HEK293 (cell line): ENCODE results near the gene ASB8.
A peak's percentile ranks its signal among the peaks of the same experiment; 100 is the strongest.
"Not testable (repeated sequence)": the region's sequence is repeated elsewhere in the genome, so short reads cannot be mapped to it uniquely, and the experiment has no call there.

Experiments
- CTCF ChIA-PET: fragments of 350-600 bp; formaldehyde crosslinking; extraction: SDS; loops from one replicate; lab custom pipeline; 2021; ENCODE audit warnings: antibody characterized with exemption; lab: Yijun Ruan, JAX
- POLR2A ChIA-PET: fragments of 300-600 bp; formaldehyde crosslinking; extraction: SDS; loops from one replicate; lab custom pipeline; 2020; ENCODE audit warnings: antibody characterized with exemption, inconsistent platforms; lab: Yijun Ruan, JAX
- H3K27ac ChIP-seq: fragments of 200-500 bp; sonication (Bioruptor generic); 2 replicates; pipeline ENCODE4 v1.5.1; 2014; ENCODE audit warnings: low read depth, low read length, control low read depth, inconsistent platforms; ENCODE audit errors: extremely low read depth
- H3K36me3 ChIP-seq, 2 experiments: fragments of 200-500 bp in 1 of 2; sonication (Bioruptor generic) in 1 of 2; 1 replicate in 1 of 2; 2 replicates in 1 of 2; pipeline ENCODE4 v1.5.1; 2014 to 2017; ENCODE audit warnings: inconsistent platforms in 2 of 2, low read length in 2 of 2; ENCODE audit not compliant: control insufficient read depth in 2 of 2, insufficient read depth in 1 of 2
- H3K4me1 ChIP-seq: fragments of 200-500 bp; sonication (Bioruptor generic); 2 replicates; pipeline ENCODE4 v1.5.1; 2014; ENCODE audit warnings: mild to moderate bottlenecking, low read length, inconsistent platforms; ENCODE audit not compliant: control insufficient read depth, insufficient read depth
- H3K4me3 ChIP-seq: 2 replicates; pipeline ENCODE4 v1.5.1; 2011; ENCODE audit warnings: low read depth, mild to moderate bottlenecking, control low read depth, low read length, moderate library complexity
- H3K9me3 ChIP-seq: fragments of 200-500 bp; sonication (Bioruptor generic); 2 replicates; pipeline ENCODE4 v1.5.1; 2014; ENCODE audit warnings: low read depth, low read length, inconsistent platforms; ENCODE audit not compliant: control insufficient read depth, insufficient read depth
- BCL6B ChIP-seq: fragments of 450-650 bp; formaldehyde crosslinking; IDR thresholded peaks from 2 replicates; pipeline ENCODE4 v1.5.1; 2017; ENCODE audit warnings: missing biosample characterization, missing genetic modification characterization
- KLF8 ChIP-seq: fragments of 450-650 bp; formaldehyde crosslinking; IDR thresholded peaks from 2 replicates; pipeline ENCODE4 v1.5.1; 2016; ENCODE audit warnings: missing biosample characterization, missing genetic modification characterization
- REST ChIP-seq: fragments of 450-650 bp; formaldehyde crosslinking; IDR thresholded peaks from 2 replicates; pipeline ENCODE4 v1.5.1; 2016; ENCODE audit warnings: missing biosample characterization, missing genetic modification characterization
- SETDB1 ChIP-seq: IDR thresholded peaks from one replicate; pipeline ENCODE4 v1.6.1; 2017; ENCODE audit warnings: mild to moderate bottlenecking, low read length, moderate library complexity, mixed read lengths; ENCODE audit not compliant: insufficient read length
- SP2 ChIP-seq: fragments of 450-650 bp; formaldehyde crosslinking; IDR thresholded peaks from 2 replicates; pipeline ENCODE4 v1.5.1; 2016; ENCODE audit warnings: missing biosample characterization, missing genetic modification characterization
- ZBTB8A ChIP-seq: fragments of 450-650 bp; formaldehyde crosslinking; IDR thresholded peaks from 2 replicates; pipeline ENCODE4 v1.5.1; 2016; ENCODE audit warnings: missing biosample characterization, missing genetic modification characterization
- ZFP3 ChIP-seq: fragments of 450-650 bp; formaldehyde crosslinking; IDR thresholded peaks from 2 replicates; pipeline ENCODE4 v1.5.1; 2016; ENCODE audit warnings: low read depth, missing biosample characterization, missing genetic modification characterization
- ZFP41 ChIP-seq: fragments of 450-650 bp; formaldehyde crosslinking; IDR thresholded peaks from 2 replicates; pipeline ENCODE4 v1.5.1; 2016; ENCODE audit warnings: missing biosample characterization, missing genetic modification characterization, borderline replicate concordance
- ZIC2 ChIP-seq: fragments of 450-650 bp; formaldehyde crosslinking; IDR thresholded peaks from 2 replicates; pipeline ENCODE4 v1.5.1; 2016; ENCODE audit warnings: missing biosample characterization, missing genetic modification characterization
- ZNF16 ChIP-seq: fragments of 450-650 bp; formaldehyde crosslinking; IDR thresholded peaks from 2 replicates; pipeline ENCODE4 v1.5.1; 2016; ENCODE audit warnings: low read depth, missing biosample characterization, missing genetic modification characterization
- ZNF211 ChIP-seq: fragments of 450-650 bp; formaldehyde crosslinking; IDR thresholded peaks from 2 replicates; pipeline ENCODE4 v1.5.1; 2016; ENCODE audit warnings: low read depth, missing biosample characterization, missing genetic modification characterization
- ZNF23 ChIP-seq: fragments of 450-650 bp; formaldehyde crosslinking; IDR thresholded peaks from 2 replicates; pipeline ENCODE4 v1.5.1; 2016; ENCODE audit warnings: missing biosample characterization, missing genetic modification characterization, borderline replicate concordance
- ZNF302 ChIP-seq: fragments of 450-650 bp; formaldehyde crosslinking; IDR thresholded peaks from 2 replicates; pipeline ENCODE4 v1.5.1; 2016; ENCODE audit warnings: missing biosample characterization, missing genetic modification characterization, low read depth
- ZNF433 ChIP-seq: fragments of 450-650 bp; formaldehyde crosslinking; IDR thresholded peaks from 2 replicates; pipeline ENCODE4 v1.5.1; 2016; ENCODE audit warnings: missing biosample characterization, missing genetic modification characterization, low read depth
- ZNF530 ChIP-seq: fragments of 450-650 bp; formaldehyde crosslinking; IDR thresholded peaks from 2 replicates; pipeline ENCODE4 v1.5.1; 2016; ENCODE audit warnings: low read depth, missing biosample characterization, missing genetic modification characterization
- ZNF624 ChIP-seq: fragments of 450-650 bp; formaldehyde crosslinking; IDR thresholded peaks from 2 replicates; pipeline ENCODE4 v1.5.1; 2017; ENCODE audit warnings: missing biosample characterization, missing genetic modification characterization
- ZNF629 ChIP-seq: fragments of 450-650 bp; formaldehyde crosslinking; IDR thresholded peaks from 2 replicates; pipeline ENCODE4 v1.5.1; 2017; ENCODE audit warnings: missing biosample characterization, missing genetic modification characterization
- ZNF677 ChIP-seq: fragments of 450-650 bp; IDR thresholded peaks from 2 replicates; pipeline ENCODE4 v1.5.0; 2018; ENCODE audit warnings: missing biosample characterization, mild to moderate bottlenecking, missing genetic modification characterization, moderate library complexity
- TF ChIP-seq, protein P1 (sequence below): fragments of 450-650 bp; IDR thresholded peaks from 2 replicates; pipeline ENCODE4 v1.5.1; 2018; ENCODE audit warnings: missing biosample characterization, missing genetic modification characterization

The ASB8 gene

DNA sequence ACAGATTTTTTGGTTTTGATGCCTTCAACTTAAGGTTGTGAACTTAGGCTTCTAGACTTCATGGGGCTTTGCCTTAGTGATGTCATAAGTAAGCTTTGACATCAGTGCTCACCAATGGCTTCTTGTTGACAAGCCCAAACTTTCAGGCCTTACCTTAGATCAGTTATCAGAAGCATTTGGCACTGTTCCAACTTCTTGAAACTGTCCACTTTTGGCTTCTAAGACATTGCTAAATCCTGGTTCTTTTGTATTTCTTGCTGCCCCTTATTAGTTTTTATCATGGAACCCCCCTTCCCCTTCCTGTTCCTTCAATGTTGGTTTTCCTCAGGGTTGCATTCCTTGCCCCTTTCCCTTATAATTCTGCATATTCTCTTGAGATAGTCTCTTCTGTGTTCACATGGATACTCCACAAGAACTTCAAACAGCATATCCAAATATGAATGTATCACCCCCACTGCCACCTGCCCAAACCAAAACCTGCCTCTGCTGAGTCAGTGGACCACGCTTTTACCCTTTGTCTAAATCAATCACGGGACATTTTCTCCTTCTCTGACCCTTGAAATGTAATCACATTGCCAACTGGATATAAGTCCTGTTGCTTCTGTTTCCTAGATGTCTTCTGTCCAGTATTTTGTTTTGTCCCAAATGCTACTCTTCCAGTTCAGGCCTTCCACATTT, 30.2 kb downstream of the ASB8 start (continued):
- TF ChIP-seq ZNF629 (tag by site-specific recombination) (peak; percentile 24; the same call in 1 of the 2 replicates), ZNF302 (no peak), ZNF23 (tag by site-specific recombination) (no peak), SETDB1 (no peak), REST (tag by site-specific recombination) (no peak), ZNF530 (tag by site-specific recombination) (no peak)

- no peak overlapping the region for H3K27ac ChIP-seq
- no peaks in the 10 kb centered on the region for H3K9me3 ChIP-seq
- POLR2A ChIA-PET, result interaction anchor here (0.7 kb wide), 1 partner anchor 66 kb away, joined by 3 read pairs; no protein-coding TSS in a partner anchor
- H3K36me3 ChIP-seq, result peaks cover 9 to 74% of the 10 kb centered on the region in 2 experiments; a peak in 2 of 3 replicates
- H3K4me1 ChIP-seq, result no peaks in the 10 kb centered on the region
- CTCF ChIA-PET, result interaction anchor here (0.6 to 0.7 kb wide), 2 partner anchors 479 to 1225 kb away, joined by 3 to 4 read pairs; no protein-coding TSS in a partner anchor
- no peak overlapping the region for H3K4me3 ChIP-seq
- no peak for TF ChIP-seq ZBTB8A (tag by site-specific recombination)
Measured at GRCh38 chr12:48125985-48126384, 31.3 kb downstream of the ASB8 start.

DNA sequence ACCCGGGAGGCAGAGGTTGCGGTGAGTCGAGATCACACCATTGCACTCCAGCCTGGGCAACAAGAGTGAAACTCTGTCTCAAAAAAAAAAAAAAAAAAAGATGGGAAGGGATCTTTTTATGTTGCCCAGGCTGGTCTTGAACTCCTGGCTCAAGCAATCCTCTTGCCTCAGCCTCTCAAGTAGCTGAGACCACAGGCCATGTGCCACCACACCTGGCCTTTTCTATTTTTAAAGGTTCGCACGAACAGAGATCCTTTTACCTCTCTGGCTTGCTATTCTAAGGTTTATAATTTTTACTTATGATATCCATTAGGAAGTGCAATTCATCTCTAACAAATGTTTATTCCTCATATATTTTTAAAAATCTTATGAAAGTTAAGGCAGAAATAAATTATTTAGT, 31.8 kb downstream of the ASB8 start:
- H3K4me1 ChIP-seq, H3K27ac ChIP-seq, H3K9me3 ChIP-seq, H3K4me3 ChIP-seq: not testable (repeated sequence)
- ChIA-PET CTCF (interaction anchor here (0.7 kb wide), 1 partner anchor 479 kb away, joined by 4 read pairs; no protein-coding TSS in a partner anchor), POLR2A (interaction anchor here (0.7 kb wide), 1 partner anchor 66 kb away, joined by 3 read pairs; no protein-coding TSS in a partner anchor)
- H3K36me3 ChIP-seq, result peaks cover 9 to 70% of the 10 kb centered on the region in 2 experiments; a peak in 2 of 3 replicates

DNA sequence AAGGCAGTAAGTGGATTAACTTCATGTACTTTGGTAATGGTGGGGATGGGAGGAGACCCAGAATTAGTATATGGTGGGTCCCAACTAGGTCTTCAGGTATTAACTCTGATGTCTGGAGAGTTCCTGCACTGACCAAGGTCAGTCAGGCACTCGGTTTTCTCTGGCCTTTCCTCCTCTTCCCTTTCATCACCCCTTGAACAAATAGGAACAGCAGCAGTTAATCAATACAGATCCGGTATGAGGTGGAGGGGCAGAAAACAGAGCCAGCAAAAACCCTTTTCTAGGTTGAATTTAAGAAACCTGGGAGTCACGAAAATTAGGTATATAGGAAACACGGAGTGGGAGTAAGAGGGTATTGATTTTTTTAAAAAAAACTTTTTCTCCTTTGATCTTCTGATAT, 34.1 kb downstream of the ASB8 start:
- H3K27ac ChIP-seq, result no peak overlapping the region
- ChIA-PET CTCF (no interaction called here), POLR2A (no interaction called here)
- no peaks in the 10 kb centered on the region for H3K9me3 ChIP-seq
- H3K36me3 ChIP-seq, result peaks cover 3 to 48% of the 10 kb centered on the region in 2 experiments; a peak in 2 of 3 replicates
- no peak for TF ChIP-seq ZIC2
- no peak for TF ChIP-seq SP2
- no peak for TF ChIP-seq ZFP41 (tag by site-specific recombination)
- no peak for TF ChIP-seq ZNF624 (tag by site-specific recombination)
- TF ChIP-seq ZNF433 (tag by site-specific recombination), result no peak
- TF ChIP-seq ZNF677, result no peak
- no peak for TF ChIP-seq ZNF16
- no peak for TF ChIP-seq ZFP3 (tag by site-specific recombination)
- no peak for TF ChIP-seq BCL6B (tag by site-specific recombination)
- TF ChIP-seq, protein P1, sequence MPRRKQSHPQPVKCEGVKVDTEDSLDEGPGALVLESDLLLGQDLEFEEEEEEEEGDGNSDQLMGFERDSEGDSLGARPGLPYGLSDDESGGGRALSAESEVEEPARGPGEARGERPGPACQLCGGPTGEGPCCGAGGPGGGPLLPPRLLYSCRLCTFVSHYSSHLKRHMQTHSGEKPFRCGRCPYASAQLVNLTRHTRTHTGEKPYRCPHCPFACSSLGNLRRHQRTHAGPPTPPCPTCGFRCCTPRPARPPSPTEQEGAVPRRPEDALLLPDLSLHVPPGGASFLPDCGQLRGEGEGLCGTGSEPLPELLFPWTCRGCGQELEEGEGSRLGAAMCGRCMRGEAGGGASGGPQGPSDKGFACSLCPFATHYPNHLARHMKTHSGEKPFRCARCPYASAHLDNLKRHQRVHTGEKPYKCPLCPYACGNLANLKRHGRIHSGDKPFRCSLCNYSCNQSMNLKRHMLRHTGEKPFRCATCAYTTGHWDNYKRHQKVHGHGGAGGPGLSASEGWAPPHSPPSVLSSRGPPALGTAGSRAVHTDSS (tag by site-specific recombination), result no peak
- no peak for TF ChIP-seq ZNF211 (tag by site-specific recombination)
- no peak for TF ChIP-seq KLF8 (tag by site-specific recombination)
- H3K4me3 ChIP-seq, result no peak overlapping the region
- peaks cover 13% of the 10 kb centered on the region for H3K4me1 ChIP-seq
